Calu3 (cell line): ENCODE measurements around the gene ULBP1. TPM values are rescaled to one million over a fixed set of nuclear protein-coding genes. Genes with fewer than 3 reads are reported as not detected.

Experiments used
- BruUV-seq: library from RNA; stranded (reverse); fragments of 400-500 nt; replicated peaks from 2 replicates; lab custom pipeline; 2021; lab: Mats Ljungman, UMichigan
- CTCF ChIA-PET: fragments of 300-600 bp; sonication (Branson Sonifier 250); formaldehyde crosslinking; loops from one replicate; lab custom pipeline; 2022; ENCODE audit warnings: antibody characterized with exemption; lab: Charles Lee
- DNase-seq: peaks from one replicate; pipeline ENCODE4 v3.0.0; 2022
- H3K27ac Mint-ChIP-seq: one replicate; pipeline ENCODE4 v1.8.0; 2022; ENCODE audit warnings: mixed read lengths; ENCODE audit not compliant: unreplicated experiment
- H3K27me3 Mint-ChIP-seq: one replicate; pipeline ENCODE4 v1.8.0; 2022; ENCODE audit warnings: mixed read lengths; ENCODE audit not compliant: unreplicated experiment
- H3K36me3 Mint-ChIP-seq: one replicate; pipeline ENCODE4 v1.8.0; 2022; ENCODE audit warnings: mild to moderate bottlenecking, moderate library complexity, mixed read lengths; ENCODE audit not compliant: insufficient read depth, unreplicated experiment
- H3K4me1 Mint-ChIP-seq: one replicate; pipeline ENCODE4 v1.8.0; 2022; ENCODE audit warnings: mild to moderate bottlenecking, low read depth, mixed read lengths; ENCODE audit not compliant: unreplicated experiment
- H3K4me3 Mint-ChIP-seq: one replicate; pipeline ENCODE4 v1.8.0; 2022; ENCODE audit warnings: mild to moderate bottlenecking, low read depth, moderate library complexity, mixed read lengths; ENCODE audit not compliant: unreplicated experiment
- H3K9me3 Mint-ChIP-seq: one replicate; pipeline ENCODE4 v1.8.0; 2022; ENCODE audit warnings: low read depth, mixed read lengths; ENCODE audit not compliant: unreplicated experiment
- intact Hi-C: fragments of 100-400 bp; cut with micrococcal nuclease; formaldehyde crosslinking; loops from one replicate; pipeline ENCODE4 v1.10.0; 2022; ENCODE audit not compliant: unreplicated experiment
- total RNA-seq: library from RNA; stranded (reverse); gene quantifications from 2 replicates; pipeline ENCODE4 v1.2.3, GENCODE V29; 2022
- TF ChIP-seq, protein P1 (sequence below): fragments of 200-600 bp; IDR thresholded peaks from one replicate; pipeline ENCODE4 v1.8.0; 2022; ENCODE audit warnings: antibody characterized with exemption; ENCODE audit not compliant: unreplicated experiment

The ULBP1 gene
- total RNA-seq, 1 experiment from 2014 or later, result 2.5 TPM

DNA sequence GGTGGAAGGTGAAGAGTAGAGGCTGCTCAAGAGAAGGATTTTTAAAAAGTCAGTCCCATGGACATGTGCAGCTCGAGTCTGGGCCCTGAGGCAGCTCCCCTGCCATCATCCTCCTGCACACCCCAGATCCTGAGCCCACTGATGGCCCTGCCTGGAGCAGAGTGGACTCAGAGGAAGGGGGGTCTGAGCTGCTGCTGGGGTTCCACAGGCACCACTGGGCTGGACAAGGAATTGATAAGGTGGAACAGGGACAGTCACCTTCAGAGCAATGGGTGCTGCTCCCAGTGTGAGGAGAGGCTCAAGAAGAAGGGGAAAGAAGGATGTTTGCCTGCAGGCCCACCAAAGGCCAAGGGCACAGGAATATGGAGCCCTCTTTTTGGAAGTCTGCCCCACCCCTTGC is 15.7 kb upstream of the ULBP1 start:
- peaks cover 31% of the 10 kb centered on the region for H3K27me3 Mint-ChIP-seq

DNA sequence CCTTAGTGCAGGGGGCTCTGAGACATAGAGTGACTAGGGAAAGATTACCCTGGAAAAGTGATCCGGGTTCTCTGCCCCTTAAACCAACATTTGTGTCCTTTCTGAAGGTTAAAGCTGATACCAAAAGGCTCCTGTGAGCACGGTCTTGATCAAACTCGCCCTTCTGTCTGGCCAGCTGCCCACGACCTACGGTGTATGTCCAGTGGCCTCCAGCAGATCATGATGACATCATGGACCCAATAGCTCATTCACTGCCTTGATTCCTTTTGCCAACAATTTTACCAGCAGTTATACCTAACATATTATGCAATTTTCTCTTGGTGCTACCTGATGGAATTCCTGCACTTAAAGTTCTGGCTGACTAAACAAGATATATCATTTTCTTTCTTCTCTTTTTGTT is 15.1 kb upstream of the ULBP1 start:
- no peaks in the 10 kb centered on the region for H3K36me3 Mint-ChIP-seq
- CTCF ChIA-PET, result no interaction called here
- no peaks in the 10 kb centered on the region for H3K4me1 Mint-ChIP-seq
- no TSS peak for BruUV-seq
- intact Hi-C loops, result no loop called here
- DNase-seq, result no peak
- no peak overlapping the region for H3K4me3 Mint-ChIP-seq
- no peak overlapping the region for H3K27ac Mint-ChIP-seq
- H3K9me3 Mint-ChIP-seq, result no peaks in the 10 kb centered on the region
- H3K27me3 Mint-ChIP-seq, result peaks cover 31% of the 10 kb centered on the region
- TF ChIP-seq, protein P1, sequence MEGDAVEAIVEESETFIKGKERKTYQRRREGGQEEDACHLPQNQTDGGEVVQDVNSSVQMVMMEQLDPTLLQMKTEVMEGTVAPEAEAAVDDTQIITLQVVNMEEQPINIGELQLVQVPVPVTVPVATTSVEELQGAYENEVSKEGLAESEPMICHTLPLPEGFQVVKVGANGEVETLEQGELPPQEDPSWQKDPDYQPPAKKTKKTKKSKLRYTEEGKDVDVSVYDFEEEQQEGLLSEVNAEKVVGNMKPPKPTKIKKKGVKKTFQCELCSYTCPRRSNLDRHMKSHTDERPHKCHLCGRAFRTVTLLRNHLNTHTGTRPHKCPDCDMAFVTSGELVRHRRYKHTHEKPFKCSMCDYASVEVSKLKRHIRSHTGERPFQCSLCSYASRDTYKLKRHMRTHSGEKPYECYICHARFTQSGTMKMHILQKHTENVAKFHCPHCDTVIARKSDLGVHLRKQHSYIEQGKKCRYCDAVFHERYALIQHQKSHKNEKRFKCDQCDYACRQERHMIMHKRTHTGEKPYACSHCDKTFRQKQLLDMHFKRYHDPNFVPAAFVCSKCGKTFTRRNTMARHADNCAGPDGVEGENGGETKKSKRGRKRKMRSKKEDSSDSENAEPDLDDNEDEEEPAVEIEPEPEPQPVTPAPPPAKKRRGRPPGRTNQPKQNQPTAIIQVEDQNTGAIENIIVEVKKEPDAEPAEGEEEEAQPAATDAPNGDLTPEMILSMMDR, result no peak

More for the DNA sequence above, 15.7 kb upstream of the ULBP1 start:
- no peak overlapping the region for H3K27ac Mint-ChIP-seq
- H3K9me3 Mint-ChIP-seq, result no peaks in the 10 kb centered on the region
- no peaks in the 10 kb centered on the region for H3K4me1 Mint-ChIP-seq
- CTCF ChIA-PET, result no interaction called here
- intact Hi-C loops, result no loop called here
- no peaks in the 10 kb centered on the region for H3K36me3 Mint-ChIP-seq
- TF ChIP-seq, protein P1, result no peak
- no peak overlapping the region for H3K4me3 Mint-ChIP-seq
- no TSS peak for BruUV-seq
- DNase-seq, result no peak

DNA sequence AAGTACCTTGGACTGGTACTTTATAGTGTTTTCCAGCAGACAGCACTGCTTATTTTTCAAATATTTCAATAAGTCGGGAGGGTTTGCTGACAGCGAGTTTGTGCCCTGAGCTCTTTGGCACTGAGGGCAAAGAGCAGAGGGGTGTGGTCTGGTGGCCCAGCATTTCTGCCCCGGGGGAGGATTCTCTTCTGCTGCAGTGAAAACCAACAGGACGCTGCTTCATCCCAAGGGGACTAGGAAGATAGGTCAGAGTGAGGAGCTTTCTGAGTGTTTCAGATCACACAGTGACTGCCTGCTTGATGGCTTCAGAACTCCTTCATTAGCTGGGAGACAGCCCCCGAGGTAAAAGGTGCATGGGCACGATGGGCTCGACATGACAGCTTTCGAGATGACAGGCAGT is 13.3 kb upstream of the ULBP1 start:
- DNase-seq, result no peak
- Mint-ChIP-seq H3K36me3 (peaks cover 4% of the 10 kb centered on the region), H3K27ac (no peak overlapping the region), H3K4me1 (peaks cover 6% of the 10 kb centered on the region), H3K27me3 (peaks cover 42% of the 10 kb centered on the region), H3K9me3 (no peaks in the 10 kb centered on the region), H3K4me3 (no peak overlapping the region)
- TF ChIP-seq, protein P1, result no peak
- intact Hi-C loops, result no loop called here
- CTCF ChIA-PET, result no interaction called here
- no TSS peak for BruUV-seq

GRCh38 chr6:149951096-149951495 is 12.6 kb upstream of the ULBP1 start:
- Mint-ChIP-seq H3K36me3 (peaks cover 4% of the 10 kb centered on the region), H3K27me3 (peaks cover 48% of the 10 kb centered on the region), H3K9me3 (no peaks in the 10 kb centered on the region), H3K27ac (no peak overlapping the region), H3K4me3 (no peak overlapping the region), H3K4me1 (peaks cover 6% of the 10 kb centered on the region)
- TF ChIP-seq, protein P1, result no peak
- DNase-seq, result no peak
- intact Hi-C loops, result no loop called here
- no TSS peak for BruUV-seq
- CTCF ChIA-PET, result no interaction called here
